CD14-positive monocyte (primary cell): ENCODE results near the gene MZB1. TPM values are rescaled to one million over a fixed set of nuclear protein-coding genes. Genes with fewer than 3 reads are reported as not detected.

Experiments
- DNase-seq, 3 donors: peaks; one replicate each; pipeline ENCODE4 v3.0.0-alpha.2; 2011 to 2022
- H2AFZ ChIP-seq: 2 replicates; pipeline ENCODE4 v1.6.0; 2012; ENCODE audit warnings: mild to moderate bottlenecking, low read depth, low read length, inconsistent platforms; ENCODE audit not compliant: insufficient read depth, poor library complexity, severe bottlenecking
- H3K27ac ChIP-seq, 2 donors: 1 replicate in 1 of 2; 2 replicates in 1 of 2; pipeline ENCODE4 v1.5.1; 2012 to 2013; ENCODE audit warnings: low read length in 2 of 2, control low read depth in 1 of 2, inconsistent platforms in 1 of 2, low read depth in 1 of 2, mild to moderate bottlenecking in 1 of 2
- H3K27me3 ChIP-seq, 2 donors: one replicate each; pipeline versions ENCODE4 v1.6.0 to v1.6.1; 2011 to 2013; ENCODE audit warnings: low read length in 2 of 2; ENCODE audit not compliant: control insufficient read depth in 2 of 2, insufficient read depth in 2 of 2
- H3K36me3 ChIP-seq, 2 donors: replicated peaks in 1 of 2; 1 replicate in 1 of 2; 2 replicates in 1 of 2; pipeline versions ENCODE4 v1.5.1 to v1.6.1; 2012 to 2013; ENCODE audit warnings: low read length in 2 of 2, control low read depth in 1 of 2, inconsistent platforms in 1 of 2, mild to moderate bottlenecking in 1 of 2; ENCODE audit not compliant: insufficient read depth in 2 of 2, control insufficient read depth in 1 of 2
- H3K4me1 ChIP-seq, 2 donors: 1 replicate in 1 of 2; 2 replicates in 1 of 2; pipeline versions ENCODE4 v1.5.1 to v1.6.1; 2012 to 2013; ENCODE audit warnings: low read length in 2 of 2, control low read depth in 1 of 2, inconsistent platforms in 1 of 2, mild to moderate bottlenecking in 1 of 2, moderate library complexity in 1 of 2; ENCODE audit not compliant: insufficient read depth in 2 of 2, control insufficient read depth in 1 of 2
- H3K4me2 ChIP-seq: replicated peaks from 2 replicates; pipeline ENCODE3; 2012; ENCODE audit warnings: low read length, moderate library complexity, mild to moderate bottlenecking; ENCODE audit not compliant: poor library complexity, severe bottlenecking; ENCODE audit errors: extremely low read depth
- H3K4me3 ChIP-seq, 3 experiments: fragments of 200-600 bp in 1 of 3; sonication (generic) in 1 of 3; replicated peaks in 1 of 3; 1 replicate in 2 of 3; 2 replicates in 1 of 3; pipeline ENCODE4 v1.5.1; 2011 to 2013; ENCODE audit warnings: low read length in 3 of 3, mild to moderate bottlenecking in 3 of 3, control low read depth in 2 of 3, low read depth in 2 of 3, inconsistent platforms in 1 of 3, moderate library complexity in 1 of 3
- H3K79me2 ChIP-seq: 2 replicates; pipeline ENCODE4 v1.6.0; 2012; ENCODE audit warnings: mild to moderate bottlenecking, control low read depth, inconsistent platforms, low read length, moderate library complexity; ENCODE audit not compliant: insufficient read depth
- H3K9ac ChIP-seq: 2 replicates; pipeline ENCODE4 v1.6.0; 2017; ENCODE audit warnings: low read length, mild to moderate bottlenecking; ENCODE audit not compliant: insufficient read depth, poor library complexity, severe bottlenecking
- H3K9me3 ChIP-seq, 2 donors: replicated peaks in 1 of 2; 1 replicate in 1 of 2; 2 replicates in 1 of 2; pipeline versions ENCODE4 v1.5.1 to v1.6.1; 2012 to 2013; ENCODE audit warnings: low read length in 2 of 2, control low read depth in 1 of 2; ENCODE audit not compliant: control insufficient read depth in 1 of 2, insufficient read depth in 1 of 2
- H4K20me1 ChIP-seq: 2 replicates; pipeline ENCODE4 v1.6.0; 2012; ENCODE audit warnings: mild to moderate bottlenecking, low read length, control low read depth, moderate library complexity; ENCODE audit not compliant: insufficient read depth
- H3K27ac Mint-ChIP-seq, 7 donors: one replicate each; pipeline ENCODE4 v1.8.0; 2020; ENCODE audit warnings: mild to moderate bottlenecking in 7 of 7, mixed read lengths in 7 of 7, moderate library complexity in 6 of 7, inconsistent platforms in 2 of 7
- H3K27me3 Mint-ChIP-seq, 3 donors: one replicate each; pipeline ENCODE4 v1.8.0; 2021 to 2022; ENCODE audit warnings: low read depth in 3 of 3, mild to moderate bottlenecking in 3 of 3, mixed read lengths in 3 of 3, moderate library complexity in 3 of 3, inconsistent platforms in 1 of 3
- H3K36me3 Mint-ChIP-seq, 2 donors: one replicate each; pipeline ENCODE4 v1.8.0; 2020; ENCODE audit warnings: mixed read lengths in 2 of 2, inconsistent platforms in 1 of 2, mild to moderate bottlenecking in 1 of 2
- H3K4me1 Mint-ChIP-seq: one replicate; pipeline ENCODE4 v1.8.0; 2020; ENCODE audit warnings: mild to moderate bottlenecking, mixed read lengths
- H3K4me3 Mint-ChIP-seq, 2 donors: one replicate each; pipeline ENCODE4 v1.8.0; 2020; ENCODE audit warnings: mild to moderate bottlenecking in 2 of 2, mixed read lengths in 2 of 2, moderate library complexity in 1 of 2
- H3K9me3 Mint-ChIP-seq, 7 donors: one replicate each; pipeline ENCODE4 v1.8.0; 2020 to 2022; ENCODE audit warnings: mixed read lengths in 7 of 7, mild to moderate bottlenecking in 6 of 7, moderate library complexity in 6 of 7, inconsistent platforms in 2 of 7
- WGBS: methylation state at CpG from one replicate; pipeline ENCODE4 v1.1.5; 2013; ENCODE audit warnings: missing lambda C conversion rate; ENCODE audit not compliant: insufficient coverage; 5-methylcytosine and 5-hydroxymethylcytosine counted together
- intact Hi-C, 2 donors: fragments of 100-400 bp; cut with micrococcal nuclease; formaldehyde crosslinking; loops; one replicate each; pipeline versions ENCODE4 v1.15.0 to v1.15.1; 2023
- polyA plus RNA-seq, 3 donors: library from polyadenylated mRNA; depleted of rRNA in 1 of 3; unstranded in 2 of 3; stranded (reverse) in 1 of 3; fragments of 300-500 nt in 2 of 3; fragments of >200 nt in 1 of 3; fragmentation: Illumina TruSeq in 2 of 3; gene quantifications; 1 replicate in 2 of 3; 2 replicates in 1 of 3; pipeline ENCODE4 v1.2.3, GENCODE V29; 2012 to 2021
- TF ChIP-seq, protein P1 (sequence below): fragments of 200-600 bp; IDR thresholded peaks from one replicate; pipeline ENCODE4 v1.8.0; 2022; ENCODE audit warnings: antibody characterized with exemption, mild to moderate bottlenecking

Gene MZB1
- polyA plus RNA-seq, 3 donors, result 0.30 to 0.52 TPM; not detected in 1

DNA sequence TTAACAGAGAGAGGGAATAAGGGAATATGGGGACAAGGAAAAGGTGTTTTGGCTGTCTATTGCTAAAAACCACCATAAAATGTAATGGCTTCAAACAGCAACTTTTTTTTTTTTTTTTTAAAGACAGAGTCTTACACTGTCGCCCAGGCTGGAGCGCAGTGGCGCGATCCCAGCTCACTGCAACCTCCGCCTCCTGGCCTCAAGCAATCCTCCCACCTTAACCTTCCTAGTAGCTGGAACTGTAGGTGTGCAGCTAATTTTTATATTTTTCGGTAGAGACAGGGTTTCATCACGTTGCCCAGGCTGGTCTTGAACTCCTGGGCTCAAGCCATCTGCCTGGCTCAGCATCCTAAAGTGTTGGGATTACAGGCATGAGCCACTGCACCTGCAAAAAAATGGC lies 18.5 kb upstream of the MZB1 start:
- Mint-ChIP-seq H3K27me3 (peaks cover 0 to 2% (median 0%) of the 10 kb centered on the region in 3 donors), H3K4me1 (peaks cover 17% of the 10 kb centered on the region), H3K4me3 (no peak overlapping the region), H3K36me3 (no peaks in the 10 kb centered on the region), H3K27ac (no peak overlapping the region), H3K9me3 (peaks cover 0 to 1% (median 0%) of the 10 kb centered on the region in 7 donors)
- DNase-seq, result no peak
- H3K9ac ChIP-seq, result no peak overlapping the region
- no peak overlapping the region for H3K4me3 ChIP-seq
- intact Hi-C loops, result no loop called here
- no peaks in the 10 kb centered on the region for H4K20me1 ChIP-seq
- no peak overlapping the region for H3K27ac ChIP-seq
- no peaks in the 10 kb centered on the region for H3K36me3 ChIP-seq
- 100% methylated on average over 2 of the region's 7 CpGs for WGBS
- TF ChIP-seq, protein P1, sequence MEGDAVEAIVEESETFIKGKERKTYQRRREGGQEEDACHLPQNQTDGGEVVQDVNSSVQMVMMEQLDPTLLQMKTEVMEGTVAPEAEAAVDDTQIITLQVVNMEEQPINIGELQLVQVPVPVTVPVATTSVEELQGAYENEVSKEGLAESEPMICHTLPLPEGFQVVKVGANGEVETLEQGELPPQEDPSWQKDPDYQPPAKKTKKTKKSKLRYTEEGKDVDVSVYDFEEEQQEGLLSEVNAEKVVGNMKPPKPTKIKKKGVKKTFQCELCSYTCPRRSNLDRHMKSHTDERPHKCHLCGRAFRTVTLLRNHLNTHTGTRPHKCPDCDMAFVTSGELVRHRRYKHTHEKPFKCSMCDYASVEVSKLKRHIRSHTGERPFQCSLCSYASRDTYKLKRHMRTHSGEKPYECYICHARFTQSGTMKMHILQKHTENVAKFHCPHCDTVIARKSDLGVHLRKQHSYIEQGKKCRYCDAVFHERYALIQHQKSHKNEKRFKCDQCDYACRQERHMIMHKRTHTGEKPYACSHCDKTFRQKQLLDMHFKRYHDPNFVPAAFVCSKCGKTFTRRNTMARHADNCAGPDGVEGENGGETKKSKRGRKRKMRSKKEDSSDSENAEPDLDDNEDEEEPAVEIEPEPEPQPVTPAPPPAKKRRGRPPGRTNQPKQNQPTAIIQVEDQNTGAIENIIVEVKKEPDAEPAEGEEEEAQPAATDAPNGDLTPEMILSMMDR, result no peak
- H3K9me3 ChIP-seq, result no peaks in the 10 kb centered on the region
- no peak overlapping the region for H2AFZ ChIP-seq
- no peak overlapping the region for H3K4me2 ChIP-seq
- no peaks in the 10 kb centered on the region for H3K27me3 ChIP-seq
- no peaks in the 10 kb centered on the region for H3K79me2 ChIP-seq
- H3K4me1 ChIP-seq, result peaks cover 9 to 11% of the 10 kb centered on the region in 2 donors

DNA sequence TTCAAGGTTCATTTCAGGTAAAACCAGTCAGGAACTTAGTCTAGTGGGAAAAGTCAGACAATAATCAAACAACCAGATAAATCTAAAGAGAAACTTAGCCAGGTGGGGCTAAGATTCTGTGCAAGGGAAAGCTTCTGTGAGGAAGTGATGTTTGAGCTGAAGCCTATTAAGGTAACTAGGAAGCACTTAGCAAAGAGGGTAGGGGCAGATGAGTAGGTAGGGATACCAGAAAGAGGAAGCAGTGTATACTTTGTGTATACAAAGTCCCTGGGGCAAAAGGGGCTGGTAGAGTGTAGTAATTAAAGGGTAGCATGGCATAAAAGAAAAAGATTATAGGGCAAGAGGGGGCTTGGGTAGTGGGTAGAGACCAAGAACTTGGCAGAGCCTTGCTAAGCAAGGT lies 17.8 kb upstream of the MZB1 start:
- TF ChIP-seq, protein P1, result no peak
- intact Hi-C loops, result no loop called here

More for the DNA sequence above, 17.8 kb upstream of the MZB1 start:
- Histone ChIP-seq H3K9me3 (no peaks in the 10 kb centered on the region), H3K27ac (no peak overlapping the region), H3K79me2 (no peaks in the 10 kb centered on the region), H4K20me1 (no peaks in the 10 kb centered on the region), H3K9ac (no peak overlapping the region), H3K4me3 (no peak overlapping the region), H3K4me2 (no peak overlapping the region), H2AFZ (peak overlapping the region; percentile 13), H3K36me3 (no peaks in the 10 kb centered on the region), H3K4me1 (peaks cover 12 to 15% of the 10 kb centered on the region in 2 donors), H3K27me3 (no peaks in the 10 kb centered on the region)
- peaks cover 0 to 1% (median 0%) of the 10 kb centered on the region in 7 donors for H3K9me3 Mint-ChIP-seq
- H3K27me3 Mint-ChIP-seq, result peaks cover 0 to 2% (median 0%) of the 10 kb centered on the region in 3 donors
- peaks cover 23% of the 10 kb centered on the region for H3K4me1 Mint-ChIP-seq
- H3K4me3 Mint-ChIP-seq, result no peak overlapping the region
- DNase-seq, result no peak
- H3K27ac Mint-ChIP-seq, result peak overlapping the region in 1 of 7 donors; percentile 52
- H3K36me3 Mint-ChIP-seq, result no peaks in the 10 kb centered on the region
